ENCODE results near the gene EIF5.

DNA sequence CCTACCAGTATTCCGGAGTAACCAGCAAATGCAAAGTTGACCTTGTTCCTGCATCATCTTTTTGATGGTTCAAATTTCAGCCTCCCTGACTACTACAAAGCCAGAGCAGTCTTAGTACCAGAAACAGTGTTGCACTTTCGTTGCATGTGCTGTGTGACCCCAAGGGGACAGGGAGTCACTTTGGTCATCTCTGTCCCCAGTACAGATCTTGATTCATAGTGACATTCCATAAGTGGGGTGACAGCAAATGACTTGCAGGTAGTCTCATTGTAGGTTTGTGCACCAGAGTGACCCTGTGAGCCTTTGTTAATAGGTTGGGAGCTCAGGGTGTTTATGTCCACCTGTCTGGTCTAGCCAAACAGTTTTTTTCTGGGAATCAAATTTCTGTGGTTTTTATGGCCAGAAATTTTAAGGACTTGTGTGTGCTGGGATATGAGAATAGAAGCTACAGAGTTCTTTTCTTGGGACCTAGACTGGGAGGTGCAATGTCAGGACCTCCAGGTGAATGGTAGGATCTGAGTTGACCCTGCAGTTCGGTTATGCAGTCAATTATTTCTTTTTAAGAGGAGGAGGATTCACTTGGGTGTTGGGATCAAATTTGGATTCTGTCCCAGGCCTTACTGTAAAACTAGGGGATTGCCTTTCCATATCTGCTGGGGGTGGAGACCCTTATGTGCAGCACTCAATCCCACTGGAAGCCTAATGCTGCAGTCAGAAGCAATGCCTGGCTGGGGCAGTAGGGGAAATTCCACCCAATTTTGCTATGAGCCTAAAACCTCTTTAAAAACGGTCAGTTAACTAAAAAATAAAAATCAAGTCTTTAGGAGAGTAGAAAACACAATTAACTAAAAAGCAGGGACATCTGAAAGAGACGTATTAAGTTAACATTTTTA is 10.1 kb downstream of the EIF5 start:
- TF ChIP-seq, protein P1, sequence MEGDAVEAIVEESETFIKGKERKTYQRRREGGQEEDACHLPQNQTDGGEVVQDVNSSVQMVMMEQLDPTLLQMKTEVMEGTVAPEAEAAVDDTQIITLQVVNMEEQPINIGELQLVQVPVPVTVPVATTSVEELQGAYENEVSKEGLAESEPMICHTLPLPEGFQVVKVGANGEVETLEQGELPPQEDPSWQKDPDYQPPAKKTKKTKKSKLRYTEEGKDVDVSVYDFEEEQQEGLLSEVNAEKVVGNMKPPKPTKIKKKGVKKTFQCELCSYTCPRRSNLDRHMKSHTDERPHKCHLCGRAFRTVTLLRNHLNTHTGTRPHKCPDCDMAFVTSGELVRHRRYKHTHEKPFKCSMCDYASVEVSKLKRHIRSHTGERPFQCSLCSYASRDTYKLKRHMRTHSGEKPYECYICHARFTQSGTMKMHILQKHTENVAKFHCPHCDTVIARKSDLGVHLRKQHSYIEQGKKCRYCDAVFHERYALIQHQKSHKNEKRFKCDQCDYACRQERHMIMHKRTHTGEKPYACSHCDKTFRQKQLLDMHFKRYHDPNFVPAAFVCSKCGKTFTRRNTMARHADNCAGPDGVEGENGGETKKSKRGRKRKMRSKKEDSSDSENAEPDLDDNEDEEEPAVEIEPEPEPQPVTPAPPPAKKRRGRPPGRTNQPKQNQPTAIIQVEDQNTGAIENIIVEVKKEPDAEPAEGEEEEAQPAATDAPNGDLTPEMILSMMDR (IDR thresholded peaks at IDR 0.05 in 8 of 11, conservative IDR thresholded peaks at IDR 0.05 in 3 of 11) = no peak
- no peak for TF ChIP-seq POLR2A (IDR thresholded peaks at IDR 0.05)
